ENCODE data around the gene COQ2.

- TF ChIP-seq CTCF (conservative IDR thresholded peaks at IDR 0.05; ENCODE audit: low read depth in 2 of 2) (no peak), EZH2 (IDR thresholded peaks at IDR 0.05; ENCODE audit: low read depth, unreplicated experiment) (no peak), ZNF331 (CRISPR knock-in tag; IDR thresholded peaks at IDR 0.05; ENCODE audit: low read depth) (no peak), EZH2phosphoT487 (IDR thresholded peaks at IDR 0.05; ENCODE audit: unreplicated experiment) (no peak), POLR2AphosphoS5 (IDR thresholded peaks at IDR 0.05; ENCODE audit: low read depth) (no peak), ZNF114 (CRISPR knock-in tag; IDR thresholded peaks at IDR 0.05) (no peak), ETS1 (IDR thresholded peaks at IDR 0.05) (no peak), CREB1 (CRISPR knock-in tag; IDR thresholded peaks at IDR 0.05; ENCODE audit: low read depth) (no peak), REST (IDR thresholded peaks at IDR 0.05; ENCODE audit: unreplicated experiment) (no peak), ZNF462 (CRISPR knock-in tag; IDR thresholded peaks at IDR 0.05) (no peak)
Observed at GRCh38 chr4:83307920-83308319, 23.3 kb upstream of the COQ2 start.
